DMS153 (cell line): Measurements from ENCODE around the gene KY.

ENCODE experiments used
- DNase-seq: peaks from one replicate; lab custom pipeline; 2025; lab: John Stamatoyannopoulos, UW

KY gene, protein sequence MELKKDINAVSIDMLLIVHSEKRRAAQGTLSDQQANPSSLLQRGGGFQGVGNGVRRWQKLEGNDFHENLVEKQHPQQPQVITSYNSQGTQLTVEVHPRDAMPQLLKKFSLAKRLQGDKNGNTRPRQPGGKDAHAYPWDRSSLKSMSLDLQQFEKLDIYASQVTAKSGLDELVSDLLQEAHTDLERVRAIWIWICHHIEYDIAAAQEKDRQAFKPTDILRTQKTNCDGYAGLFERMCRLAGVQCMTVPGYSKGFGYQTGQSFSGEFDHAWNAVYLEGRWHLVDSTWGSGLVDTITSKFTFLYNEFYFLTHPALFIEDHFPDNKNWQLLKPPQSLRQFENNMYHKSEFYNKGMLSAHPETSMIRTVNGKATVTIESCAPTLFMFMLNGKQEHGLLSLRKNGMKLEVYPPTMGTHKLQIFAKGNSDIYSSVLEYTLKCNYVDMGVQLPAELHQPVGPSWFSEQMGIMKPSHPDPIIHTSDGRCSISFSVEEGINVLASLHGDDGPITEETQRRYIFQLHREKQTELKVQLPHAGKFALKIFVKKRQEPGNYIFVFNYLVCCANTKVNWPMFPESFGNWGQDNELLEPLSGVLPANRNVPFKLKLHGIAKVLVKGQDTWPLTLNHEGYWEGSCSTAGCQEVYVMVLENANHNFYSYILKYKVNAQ

DNA sequence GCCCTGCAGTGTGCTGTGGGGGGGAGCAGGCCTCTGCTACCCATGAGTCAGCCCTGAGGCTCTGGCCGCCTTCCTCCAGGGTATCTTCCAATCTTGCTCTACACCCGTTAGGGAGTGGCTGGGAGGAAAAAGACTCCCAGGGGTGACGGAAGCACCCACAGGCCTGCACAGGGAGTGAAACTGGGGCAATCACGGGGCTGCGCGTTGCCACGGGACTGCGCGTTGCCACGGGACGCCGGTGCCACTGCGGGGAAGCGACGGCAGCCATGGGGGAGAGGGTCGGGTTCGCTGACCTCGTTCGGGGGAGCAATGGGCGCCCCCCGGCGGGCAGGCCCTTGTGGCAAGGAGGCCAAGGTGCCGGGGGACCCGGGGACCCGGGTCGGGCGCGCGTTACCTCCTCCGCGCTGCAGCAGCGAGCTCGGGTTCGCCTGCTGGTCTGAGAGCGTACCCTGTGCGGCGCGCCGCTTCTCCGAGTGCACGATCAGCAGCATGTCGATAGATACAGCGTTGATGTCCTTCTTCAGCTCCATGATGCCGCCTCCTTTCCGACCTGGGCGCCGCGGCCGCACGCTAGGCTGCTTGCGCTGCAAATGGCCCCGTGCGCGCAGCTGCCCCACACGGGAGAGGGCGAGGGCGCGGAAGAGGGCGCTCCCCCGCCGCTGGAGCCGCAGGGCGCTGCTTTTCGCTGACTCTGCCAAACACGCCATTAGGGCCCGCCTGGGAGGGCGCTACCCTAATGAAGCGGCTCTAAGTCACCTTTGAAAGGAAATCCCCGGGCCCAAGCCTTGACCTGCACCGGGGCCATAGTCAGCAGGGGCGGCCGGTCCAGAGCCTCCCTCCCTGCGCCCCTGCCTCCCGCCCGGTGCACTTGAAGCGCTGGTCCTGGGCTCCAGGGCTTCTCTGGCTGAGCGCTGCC, at the start of gene KY:
KY (minus strand) TSS at position 592 of the 916 bp plus-strand sequence; CDS start at position 530, 62 bp downstream.
- DNase-seq = peak; percentile 37

DNA sequence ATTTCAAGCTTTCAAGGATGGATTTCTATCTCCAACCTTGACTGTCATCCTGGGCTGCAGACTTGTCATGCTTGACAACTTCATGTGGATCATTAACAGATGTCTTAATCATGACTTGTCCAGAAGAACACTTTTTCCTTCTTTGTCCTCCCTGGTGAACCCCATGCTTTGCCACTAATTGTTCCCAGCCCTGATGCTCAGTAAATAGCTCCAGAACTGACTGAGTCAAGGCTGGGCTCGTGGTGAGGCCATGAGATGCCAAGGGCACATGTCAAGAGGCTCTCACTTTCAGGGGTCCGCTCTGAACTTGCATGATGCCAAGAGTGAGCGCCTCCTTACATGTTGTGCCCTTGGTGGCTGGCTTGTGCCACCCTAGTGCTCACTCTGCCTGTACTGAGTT, 48.9 kb upstream of the KY start:
- no peak for DNase-seq

DNA sequence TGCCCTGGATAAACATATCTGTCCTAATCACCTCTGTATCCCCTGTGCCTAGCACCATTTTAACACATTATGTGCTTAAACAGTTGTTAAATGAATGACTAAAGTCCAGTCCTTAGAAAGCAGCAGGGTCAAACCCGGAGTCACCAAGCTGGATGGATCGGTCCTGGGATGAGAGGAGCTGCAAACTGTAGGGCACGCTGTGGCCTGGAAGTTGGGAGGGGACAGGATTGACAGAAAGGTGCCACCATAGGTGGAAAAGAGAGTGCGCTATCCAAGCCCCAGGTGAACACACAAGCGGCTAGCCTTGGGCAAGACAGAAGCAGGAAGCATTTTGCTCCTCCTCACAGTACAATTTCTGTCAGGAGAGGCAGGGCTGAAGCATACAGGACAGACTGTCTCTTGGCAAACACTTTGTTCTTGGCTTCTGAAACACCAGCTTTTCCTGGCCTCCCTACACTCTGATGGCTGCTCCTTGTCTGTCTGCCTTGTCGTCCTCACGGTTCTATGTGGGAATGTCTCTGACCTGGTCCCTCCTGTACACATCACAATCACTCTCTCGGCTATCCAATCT, 48.4 kb upstream of the KY start:
- no peak for DNase-seq

DNA sequence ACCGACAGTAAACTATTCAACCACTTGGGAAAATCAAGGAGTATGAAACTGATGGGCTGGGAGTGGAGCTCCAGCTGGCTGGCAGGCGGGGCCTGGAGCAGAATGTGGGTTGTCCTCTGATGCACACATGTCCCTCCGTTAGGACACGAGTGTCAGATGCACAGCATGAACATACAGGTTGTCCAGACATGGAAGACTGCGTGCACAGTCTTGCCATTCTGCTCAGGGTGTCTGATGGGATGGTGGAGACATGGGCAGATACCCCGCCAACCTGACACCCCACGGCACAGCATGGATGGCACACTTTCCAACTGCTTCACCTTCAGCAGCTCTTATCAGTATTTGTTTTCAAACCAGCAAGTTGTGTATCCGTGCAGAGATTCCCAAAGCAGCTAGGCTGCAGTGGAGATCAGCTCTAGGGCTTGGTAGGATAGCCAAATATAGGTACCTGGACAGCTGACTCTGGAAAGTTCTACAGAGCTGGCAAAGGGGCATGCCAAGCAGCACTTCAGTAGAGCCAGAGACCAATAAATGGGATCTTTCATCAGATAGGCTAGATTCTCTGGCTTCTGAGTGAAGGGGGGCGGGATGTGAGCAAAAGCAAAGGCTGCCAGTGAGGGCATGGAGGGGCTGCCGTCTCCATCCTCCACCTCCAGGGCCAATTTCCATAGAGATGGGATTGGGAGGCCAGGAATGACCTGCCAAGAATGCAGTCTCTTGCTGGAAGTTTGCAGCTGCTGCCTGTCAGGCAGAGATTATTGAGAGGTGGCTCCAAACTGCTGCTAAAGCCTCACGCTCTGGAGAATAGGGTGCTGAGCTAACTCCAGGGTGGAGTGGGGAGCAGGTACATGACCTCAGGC, 47.2 kb upstream of the KY start:
- no peak for DNase-seq

DNA sequence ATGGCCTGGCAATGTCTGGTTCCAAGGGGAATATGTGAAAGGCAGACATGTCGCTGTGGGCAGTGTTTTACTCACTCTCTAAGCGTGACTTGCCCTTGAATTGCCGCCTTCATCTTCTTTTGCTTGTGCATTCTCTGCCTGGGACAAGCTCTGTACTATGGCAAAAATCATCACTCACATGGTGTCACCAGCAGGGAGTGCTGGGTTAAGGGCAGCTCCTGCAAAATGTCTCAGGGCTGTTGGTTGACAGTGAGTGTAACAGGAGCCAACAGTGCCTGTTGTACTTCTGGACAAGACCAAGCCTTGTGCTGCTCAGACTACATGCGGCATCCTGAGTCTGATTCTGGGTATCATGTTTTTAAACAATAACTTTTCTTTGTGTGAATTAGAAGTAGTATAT, 45.3 kb upstream of the KY start:
- DNase-seq = no peak

DNA sequence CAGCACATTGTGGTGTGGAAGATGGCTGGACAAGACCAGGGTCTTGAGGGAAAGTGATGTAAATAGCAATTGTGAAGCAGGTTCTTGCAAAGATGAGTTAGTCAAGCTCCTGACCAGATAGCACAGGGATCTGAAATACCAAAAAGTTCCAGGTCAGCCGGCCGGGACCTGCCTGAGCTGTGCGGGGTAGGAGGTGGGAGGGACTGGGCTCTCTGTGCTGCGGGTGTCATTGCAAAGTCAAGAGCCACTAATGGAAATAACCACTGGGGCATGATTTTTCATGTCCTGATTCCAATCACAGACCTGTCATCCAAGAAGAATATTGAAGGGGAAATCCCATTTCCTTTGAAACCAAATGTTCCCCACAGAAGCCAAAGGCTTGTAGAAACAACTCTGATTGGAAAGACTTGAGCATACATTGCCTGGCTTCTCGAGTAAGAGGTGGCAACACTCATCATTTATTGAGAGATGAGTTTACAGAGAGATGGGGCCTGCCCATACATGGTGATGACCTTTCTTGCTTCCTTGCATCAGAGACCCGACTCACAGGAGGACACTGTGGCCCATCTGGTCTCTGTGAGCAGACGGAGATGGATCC, 44.2 kb upstream of the KY start:
- no peak for DNase-seq

DNA sequence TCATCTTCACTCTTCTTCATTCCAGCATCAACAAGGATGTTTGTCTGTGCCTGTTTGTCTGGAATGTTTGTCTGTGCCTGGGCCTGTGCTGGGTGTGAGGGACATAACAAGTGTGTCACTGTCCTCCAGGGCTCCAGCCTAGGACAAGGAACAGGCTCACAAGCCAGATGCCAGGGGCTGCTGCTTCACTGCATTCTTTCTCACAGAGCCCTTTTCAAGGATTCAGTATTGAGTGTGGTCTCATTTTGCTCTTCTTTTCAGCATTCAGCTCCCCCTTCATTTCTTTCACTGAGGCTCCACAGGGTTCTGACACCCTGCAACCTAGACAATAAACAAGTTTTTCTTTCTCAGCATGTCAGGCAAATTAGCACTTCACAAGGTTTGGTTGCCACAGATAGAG, 43.6 kb upstream of the KY start:
- DNase-seq = no peak

DNA sequence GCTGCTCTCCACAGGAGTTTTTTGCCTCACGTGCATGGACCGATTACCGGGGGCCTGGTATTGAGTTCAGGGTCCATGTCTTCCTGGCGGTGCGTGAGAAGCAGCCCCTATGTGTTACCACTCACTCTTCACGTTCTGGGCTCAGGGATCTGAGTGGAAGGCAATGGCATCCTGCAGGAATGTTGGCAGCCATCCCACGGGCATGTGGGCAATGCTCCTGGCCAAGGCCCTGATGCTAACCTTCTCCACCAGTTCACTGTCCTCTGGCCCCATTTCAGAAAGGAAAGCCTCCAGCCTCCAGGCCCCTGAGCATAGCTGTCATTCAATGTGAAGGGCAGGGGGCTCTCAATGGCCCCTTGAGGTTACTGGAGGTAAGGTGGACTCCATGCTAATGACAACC, 43.0 kb upstream of the KY start:
- no peak for DNase-seq

DNA sequence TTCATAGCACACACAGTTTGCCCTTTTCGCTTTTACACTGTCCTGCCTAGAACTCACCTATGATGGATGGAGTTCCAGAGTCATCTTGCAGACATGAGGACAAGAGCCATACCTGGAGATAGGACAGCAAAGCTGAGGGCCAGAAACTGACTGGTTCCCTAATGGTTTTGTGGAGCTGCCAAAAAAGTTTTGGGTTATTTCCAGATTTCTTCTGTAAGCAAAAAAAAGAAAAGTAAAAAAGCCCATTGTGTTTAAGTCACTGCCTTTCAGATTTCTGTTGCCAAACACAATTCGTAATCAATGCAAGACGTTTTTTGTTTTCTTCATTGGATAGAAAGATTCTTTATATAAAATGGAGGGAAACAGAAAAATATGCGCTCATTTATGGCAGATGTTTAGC, 42.4 kb upstream of the KY start:
- DNase-seq = no peak

DNA sequence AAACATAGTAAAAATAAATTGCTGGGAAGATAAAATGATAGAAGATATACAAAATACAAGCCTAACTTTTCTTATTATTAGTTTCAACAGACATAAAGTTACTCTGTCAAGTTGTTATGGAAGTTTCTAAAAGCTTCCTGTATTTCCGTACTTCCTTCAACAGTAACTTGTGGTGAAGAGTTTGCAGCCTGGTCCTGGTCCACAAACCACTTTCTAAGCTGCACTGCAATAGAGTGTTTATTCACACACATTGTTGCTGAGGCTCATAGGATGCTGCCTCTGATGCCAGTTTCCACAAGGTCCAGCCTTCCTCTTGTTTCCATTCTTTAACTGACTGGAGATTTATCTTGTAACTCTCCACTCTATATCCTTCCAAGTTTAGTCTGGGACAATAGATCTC, 39.4 kb upstream of the KY start:
- no peak for DNase-seq

DNA sequence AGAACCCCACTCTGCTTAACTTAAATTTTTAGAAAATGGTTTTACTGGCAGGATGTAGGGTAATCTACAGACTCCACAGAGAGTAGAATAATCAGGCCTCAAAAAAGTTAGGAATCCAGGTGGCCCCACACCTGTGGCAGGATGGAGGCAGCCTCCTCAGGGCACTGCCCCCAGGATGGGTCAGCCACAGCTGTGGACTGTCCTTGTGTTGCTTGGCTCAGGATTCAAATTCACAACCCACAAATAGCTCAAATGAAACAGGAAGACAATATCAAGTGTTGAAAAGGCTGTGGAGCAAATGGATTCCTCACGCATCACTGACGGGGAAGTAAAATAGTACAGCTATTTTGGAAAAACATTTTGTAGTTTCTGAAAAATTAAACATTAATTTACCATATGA, 36.8 kb upstream of the KY start:
- no peak for DNase-seq

DNA sequence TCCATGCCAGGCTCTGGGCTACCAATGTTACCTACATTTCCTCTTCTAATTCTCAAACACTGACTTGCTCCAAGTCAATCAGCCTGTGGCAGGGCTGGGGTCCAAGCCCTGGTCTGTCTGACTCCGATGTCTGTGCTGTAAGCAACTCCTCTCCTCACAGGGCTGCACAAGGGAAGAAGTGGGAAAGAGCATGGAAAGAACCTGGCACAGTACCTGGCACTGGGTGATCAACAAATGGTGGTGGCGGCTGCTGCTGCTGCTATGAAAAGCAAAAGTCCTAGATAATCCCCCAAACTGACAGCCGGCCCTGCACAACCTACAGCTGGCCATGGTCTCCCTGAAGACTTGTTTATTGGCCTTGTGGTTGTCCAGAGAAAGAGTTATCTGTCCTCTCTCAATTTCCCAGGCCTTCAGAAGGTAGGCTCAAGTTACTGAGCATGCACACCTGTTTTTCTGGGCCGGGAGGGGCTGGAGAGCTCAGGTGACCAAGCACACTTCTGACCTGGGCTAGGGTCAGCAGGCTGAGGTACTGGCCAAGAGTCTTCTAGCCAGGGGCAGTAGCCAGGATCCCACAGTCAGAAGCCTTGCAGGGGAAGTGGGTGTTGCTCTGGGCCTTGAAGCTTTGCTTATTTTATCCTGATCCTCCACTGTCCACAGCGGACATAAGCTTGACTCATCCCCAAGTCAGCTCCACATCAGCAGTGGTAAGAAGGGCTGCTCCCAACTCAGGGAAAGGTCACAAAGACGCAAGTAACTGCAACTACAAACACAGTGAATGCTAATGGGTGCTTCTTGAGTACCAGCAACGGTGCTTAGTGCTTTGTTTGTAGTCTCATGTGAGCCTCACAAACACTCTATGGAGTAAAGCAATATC, 35.3 kb upstream of the KY start:
- no peak for DNase-seq

DNA sequence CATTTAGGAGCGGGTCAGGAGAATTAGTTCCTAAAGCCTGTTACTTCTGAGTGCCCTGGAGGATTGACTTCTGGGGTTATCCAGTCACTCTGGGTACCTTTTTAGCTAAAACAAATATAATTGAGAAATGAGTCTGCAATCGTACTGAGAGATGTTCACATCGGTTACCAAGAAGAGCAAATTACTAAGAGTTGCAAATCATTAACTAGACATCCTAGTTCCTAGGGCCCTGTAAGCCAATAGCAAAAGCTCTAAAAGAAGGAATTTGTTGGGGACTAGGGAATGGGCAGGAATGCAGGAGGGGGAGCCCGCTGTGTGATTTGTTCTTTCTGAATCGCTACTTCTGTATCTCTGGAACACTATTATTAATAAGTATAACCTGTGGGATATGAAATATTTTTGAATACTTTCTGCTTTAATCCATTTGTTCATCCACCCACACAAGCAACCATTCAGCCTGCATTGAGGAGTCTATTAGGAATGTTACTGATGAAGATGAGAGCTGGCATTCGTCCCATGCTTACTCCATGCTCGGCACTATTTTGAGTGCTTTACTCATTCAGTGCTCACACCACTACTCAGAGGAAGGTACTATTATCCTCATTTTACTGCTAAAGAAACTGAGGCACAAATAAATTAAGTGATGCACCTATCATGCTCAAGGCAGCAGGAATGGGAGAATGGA, 31.5 kb upstream of the KY start:
- no peak for DNase-seq

DNA sequence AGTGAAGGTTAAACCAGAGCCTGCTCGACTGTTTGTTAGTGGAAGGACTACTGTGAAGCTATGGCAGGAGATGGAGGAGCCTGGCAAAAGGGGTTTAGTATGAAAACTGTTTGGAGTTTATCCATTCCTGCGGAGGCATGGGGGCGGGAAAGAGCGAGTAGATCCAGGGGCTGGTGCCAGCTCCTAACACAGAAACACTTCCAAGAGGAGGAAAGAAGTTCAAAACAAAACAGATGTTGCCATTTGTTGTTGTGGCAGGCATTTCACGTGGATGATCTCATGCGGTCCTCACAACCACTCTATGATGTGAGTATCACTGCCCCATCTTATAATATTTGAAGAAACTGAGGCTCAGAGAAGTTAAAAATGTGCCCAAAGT, 30.7 kb upstream of the KY start:
- no peak for DNase-seq

DNA sequence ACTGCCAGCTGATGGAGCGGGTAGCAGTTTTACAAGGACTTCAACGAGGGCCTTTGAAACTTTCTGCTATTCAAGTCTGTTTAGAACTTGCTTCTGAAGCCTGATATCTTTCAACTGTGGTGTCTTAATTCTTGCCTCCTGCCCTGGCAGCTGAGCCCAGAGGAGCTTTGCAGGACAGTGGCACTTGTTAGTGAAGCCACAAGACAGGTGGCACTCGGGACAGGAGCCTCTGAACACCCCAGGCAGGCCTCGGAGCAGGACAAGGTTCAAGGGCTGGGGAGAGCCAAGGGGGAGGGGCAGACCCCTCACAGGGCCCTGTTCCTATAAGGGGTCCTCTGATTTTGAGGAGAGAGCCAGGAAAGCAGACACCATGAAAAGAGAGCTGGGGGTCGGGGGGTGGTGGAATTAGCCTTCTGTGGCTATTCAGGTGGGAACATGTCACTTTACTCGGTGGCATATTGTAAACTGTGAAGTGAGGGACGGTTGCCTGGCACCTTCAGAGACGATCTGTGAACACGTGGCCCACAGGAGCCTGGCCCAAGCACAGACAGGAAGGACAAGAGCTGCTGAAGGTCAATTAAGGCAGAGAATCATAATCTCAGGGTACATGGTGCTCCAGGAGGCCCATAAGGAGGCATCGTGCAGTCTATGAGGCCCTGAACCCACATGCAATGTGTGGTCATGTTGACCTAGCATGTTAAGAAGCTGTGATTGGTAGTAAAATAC, 30.1 kb upstream of the KY start:
- DNase-seq = no peak

DNA sequence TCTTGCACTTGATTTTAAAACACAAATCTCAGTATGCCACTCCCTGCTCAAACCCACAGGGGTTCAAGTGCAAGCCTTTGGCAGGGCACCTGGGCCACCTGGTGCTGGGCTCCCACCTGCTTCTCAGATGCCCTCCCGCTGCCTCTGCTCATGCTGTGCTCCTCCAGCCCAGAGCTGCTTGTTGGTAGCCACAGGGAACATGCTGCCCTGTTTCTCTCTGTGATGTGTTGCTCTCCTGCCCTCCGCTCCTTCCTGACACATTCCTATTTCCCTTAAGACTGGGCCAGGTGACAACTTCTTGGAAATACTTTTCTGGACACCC, 27.1 kb upstream of the KY start:
- DNase-seq = no peak

DNA sequence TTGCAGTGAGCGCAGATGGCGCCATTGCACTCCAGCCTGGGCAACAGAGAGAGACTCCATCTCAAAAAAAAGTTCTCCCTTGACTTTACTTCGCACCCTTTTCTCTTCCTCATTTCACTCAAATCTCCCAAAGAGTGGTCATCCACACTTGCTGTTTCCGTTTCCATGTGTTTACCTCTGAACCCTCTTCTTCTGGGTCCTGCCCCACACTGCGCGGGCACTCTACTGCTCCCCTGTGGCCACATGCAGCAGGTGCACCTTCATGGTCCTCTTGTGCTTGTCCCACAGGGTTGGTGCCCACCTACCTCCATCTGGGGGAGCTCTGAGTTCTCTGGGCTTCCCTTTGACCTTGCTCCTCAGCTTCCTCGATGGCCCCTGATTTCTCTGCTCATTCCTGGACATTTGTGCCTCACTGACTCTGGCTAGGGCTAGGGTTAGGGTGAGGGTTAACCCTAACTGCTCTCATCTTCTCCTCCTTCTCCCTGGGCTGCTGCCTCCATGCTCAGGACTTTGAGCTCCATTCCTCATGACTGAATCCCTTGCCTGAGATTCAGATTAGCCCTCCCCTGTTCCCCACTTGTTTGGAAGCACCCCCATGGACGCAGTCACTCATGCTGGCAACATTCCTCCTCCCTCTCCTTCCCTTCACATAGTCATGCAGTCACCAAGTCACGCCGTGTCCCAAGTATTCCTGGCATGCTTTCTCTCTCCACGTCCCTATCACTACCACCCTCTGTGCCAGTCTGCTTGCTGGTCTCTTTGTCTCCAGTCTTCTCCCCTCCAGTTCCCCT, 26.6 kb upstream of the KY start:
- no peak for DNase-seq

DNA sequence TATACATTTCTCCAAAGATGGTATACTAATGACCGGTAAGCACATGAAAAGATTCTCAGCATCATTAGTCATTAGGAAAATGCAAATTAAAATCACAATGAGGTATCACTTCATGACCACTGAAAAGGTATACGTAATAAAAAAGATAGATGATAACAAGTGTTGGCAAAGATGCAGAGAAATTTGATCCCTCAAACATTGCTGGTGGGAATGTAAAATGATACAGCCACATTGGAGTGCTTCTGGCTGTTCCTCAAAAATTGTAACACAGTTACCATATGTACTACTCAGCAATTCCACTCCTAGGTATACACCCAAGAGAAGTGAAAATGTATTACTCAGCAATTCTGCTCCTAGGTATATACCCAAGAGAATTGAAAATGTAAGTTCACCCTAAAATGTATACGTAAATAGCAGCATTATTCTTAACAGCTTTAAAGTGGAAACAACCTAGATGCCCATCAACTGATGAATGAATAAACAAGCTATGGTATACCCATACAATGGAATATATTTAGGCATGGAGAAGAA, 25.0 kb upstream of the KY start:
- DNase-seq = no peak
